ENCODE data around the gene LRRK1.

DNA sequence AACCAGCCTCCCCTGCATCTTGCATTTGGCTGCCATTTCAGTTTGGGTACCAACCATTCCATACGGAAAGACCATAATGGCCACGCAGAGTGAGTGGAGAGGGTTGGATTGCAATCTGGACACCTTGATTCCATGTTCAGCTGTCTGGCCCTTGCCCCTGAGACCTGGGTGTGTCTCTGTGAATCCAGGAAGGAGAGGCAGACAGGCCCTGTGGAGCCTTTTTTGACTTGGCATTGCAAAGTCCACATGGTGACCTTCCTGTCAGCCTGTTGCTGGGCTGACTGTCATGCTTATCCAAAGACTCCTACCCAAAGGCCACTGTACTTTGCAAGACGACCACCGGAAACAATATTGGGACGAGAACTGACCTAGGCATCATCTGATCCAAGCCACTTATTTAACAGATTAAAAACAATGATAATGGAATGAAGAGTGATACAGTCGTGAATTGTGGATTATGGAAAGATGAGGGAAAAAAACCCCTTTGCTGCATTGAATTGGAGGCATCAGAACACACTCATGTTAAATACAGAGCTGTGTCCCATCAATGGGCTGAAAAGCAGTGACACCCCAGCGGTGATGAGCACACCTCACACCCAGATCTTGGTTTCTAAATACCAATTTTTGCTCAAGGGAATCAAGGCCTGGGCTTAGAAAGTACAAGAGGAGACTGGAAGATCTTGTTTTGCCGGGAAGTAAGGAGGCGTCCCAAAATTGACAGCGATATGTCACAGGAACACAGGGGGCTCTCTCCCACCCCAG lies 86.0 kb downstream of the LRRK1 start:
- TF ChIP-seq, protein P1, sequence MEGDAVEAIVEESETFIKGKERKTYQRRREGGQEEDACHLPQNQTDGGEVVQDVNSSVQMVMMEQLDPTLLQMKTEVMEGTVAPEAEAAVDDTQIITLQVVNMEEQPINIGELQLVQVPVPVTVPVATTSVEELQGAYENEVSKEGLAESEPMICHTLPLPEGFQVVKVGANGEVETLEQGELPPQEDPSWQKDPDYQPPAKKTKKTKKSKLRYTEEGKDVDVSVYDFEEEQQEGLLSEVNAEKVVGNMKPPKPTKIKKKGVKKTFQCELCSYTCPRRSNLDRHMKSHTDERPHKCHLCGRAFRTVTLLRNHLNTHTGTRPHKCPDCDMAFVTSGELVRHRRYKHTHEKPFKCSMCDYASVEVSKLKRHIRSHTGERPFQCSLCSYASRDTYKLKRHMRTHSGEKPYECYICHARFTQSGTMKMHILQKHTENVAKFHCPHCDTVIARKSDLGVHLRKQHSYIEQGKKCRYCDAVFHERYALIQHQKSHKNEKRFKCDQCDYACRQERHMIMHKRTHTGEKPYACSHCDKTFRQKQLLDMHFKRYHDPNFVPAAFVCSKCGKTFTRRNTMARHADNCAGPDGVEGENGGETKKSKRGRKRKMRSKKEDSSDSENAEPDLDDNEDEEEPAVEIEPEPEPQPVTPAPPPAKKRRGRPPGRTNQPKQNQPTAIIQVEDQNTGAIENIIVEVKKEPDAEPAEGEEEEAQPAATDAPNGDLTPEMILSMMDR (IDR thresholded peaks at IDR 0.05) = no peak
- TF ChIP-seq POLR2A (IDR thresholded peaks at IDR 0.05) = no peak
